GM23248 (cell line): Measurements from ENCODE around the gene CASK.

Experiments
- EZH2 ChIP-seq: fragments of 200-600 bp; sonication (generic); IDR thresholded peaks from 2 replicates; pipeline ENCODE4 v1.6.1; 2018; ENCODE audit warnings: antibody characterized with exemption, mild to moderate bottlenecking; ENCODE audit not compliant: insufficient read depth, poor library complexity, severe bottlenecking
- EZH2phosphoT487 ChIP-seq: fragments of 200-600 bp; sonication (generic); IDR thresholded peaks from 2 replicates; pipeline ENCODE4 v1.6.1; 2018; ENCODE audit warnings: antibody characterized with exemption, moderate library complexity, mild to moderate bottlenecking, low read depth; ENCODE audit not compliant: insufficient read depth

- TF ChIP-seq EZH2 (no peak), EZH2phosphoT487 (no peak)
These were observed 403.9 kb downstream of the CASK start for GRCh38 chrX:41519468-41519867.
